Caco-2 (cell line): ENCODE results near the gene PRR16. TPM values are rescaled to one million over a fixed set of nuclear protein-coding genes. Genes with fewer than 3 reads are reported as not detected.

Experiments
- BruUV-seq: library from RNA; stranded (reverse); fragments of 400-500 nt; replicated peaks from 2 replicates; lab custom pipeline; 2021; lab: Mats Ljungman, UMichigan
- CTCF ChIA-PET: fragments of 300-600 bp; sonication (Branson Sonifier 250); formaldehyde crosslinking; loops from one replicate; lab custom pipeline; 2022; ENCODE audit warnings: antibody characterized with exemption; lab: Charles Lee
- POLR2A ChIA-PET: fragments of 300-600 bp; sonication (Branson Sonifier 250); formaldehyde crosslinking; loops from one replicate; lab custom pipeline; 2022; ENCODE audit warnings: antibody characterized with exemption; lab: Charles Lee
- DNase-seq, 2 experiments: peaks; one replicate each; pipeline versions ENCODE4 v3.0.0 to v3.0.0-alpha.2; 2020 to 2022
- H3K27me3 ChIP-seq: replicated peaks from 2 replicates; pipeline ENCODE4 v1.6.0; 2011; ENCODE audit warnings: low read length; ENCODE audit not compliant: control insufficient read depth, insufficient read depth
- H3K36me3 ChIP-seq: 2 replicates; pipeline ENCODE4 v1.5.1; 2011; ENCODE audit warnings: low read length; ENCODE audit not compliant: control insufficient read depth, insufficient read depth
- H3K4me1 ChIP-seq: fragments of 250-450 bp; sonication (Bioruptor Pico); 2 replicates; pipeline ENCODE4 v1.5.1; 2020; ENCODE audit warnings: mild to moderate bottlenecking
- H3K4me3 ChIP-seq: 2 replicates; pipeline ENCODE4 v1.5.1; 2011; ENCODE audit warnings: low read depth, mild to moderate bottlenecking, control low read depth, low read length
- H3K9me3 ChIP-seq: fragments of 250-450 bp; sonication (Bioruptor Pico); 2 replicates; pipeline ENCODE4 v1.5.1; 2020; ENCODE audit warnings: mild to moderate bottlenecking, moderate library complexity
- H3K27ac Mint-ChIP-seq: one replicate; pipeline ENCODE4 v1.8.0; 2022; ENCODE audit warnings: mixed read lengths; ENCODE audit not compliant: unreplicated experiment
- H3K27me3 Mint-ChIP-seq: one replicate; pipeline ENCODE4 v1.8.0; 2022; ENCODE audit warnings: mixed read lengths; ENCODE audit not compliant: insufficient read depth, unreplicated experiment
- H3K36me3 Mint-ChIP-seq: one replicate; pipeline ENCODE4 v1.8.0; 2022; ENCODE audit warnings: mild to moderate bottlenecking, mixed read lengths; ENCODE audit not compliant: insufficient read depth, unreplicated experiment
- H3K4me1 Mint-ChIP-seq: one replicate; pipeline ENCODE4 v1.8.0; 2022; ENCODE audit warnings: low read depth, mixed read lengths; ENCODE audit not compliant: unreplicated experiment
- H3K4me3 Mint-ChIP-seq: one replicate; pipeline ENCODE4 v1.8.0; 2022; ENCODE audit warnings: mild to moderate bottlenecking, moderate library complexity, mixed read lengths; ENCODE audit not compliant: unreplicated experiment
- H3K9me3 Mint-ChIP-seq: one replicate; pipeline ENCODE4 v1.8.0; 2022; ENCODE audit warnings: mixed read lengths; ENCODE audit not compliant: unreplicated experiment
- CTCF ChIP-seq, 2 experiments: fragments of 200-600 bp in 1 of 2; IDR thresholded peaks; 1 replicate in 1 of 2; 2 replicates in 1 of 2; pipeline versions ENCODE4 v1.5.1 to v1.8.0; 2011 to 2022; ENCODE audit warnings: antibody characterized with exemption in 1 of 2, control low read depth in 1 of 2, inconsistent platforms in 1 of 2, low read depth in 1 of 2, low read length in 1 of 2, mild to moderate bottlenecking in 1 of 2, moderate library complexity in 1 of 2; ENCODE audit not compliant: insufficient read depth in 1 of 2, severe bottlenecking in 1 of 2, unreplicated experiment in 1 of 2
- intact Hi-C: fragments of 100-400 bp; cut with micrococcal nuclease; formaldehyde crosslinking; loops from one replicate; pipeline ENCODE4 v1.10.0; 2022; ENCODE audit not compliant: unreplicated experiment
- total RNA-seq: library from RNA; stranded (reverse); gene quantifications from 2 replicates; pipeline ENCODE4 v1.2.3, GENCODE V29; 2022

PRR16 gene
- total RNA-seq, 1 experiment from 2014 or later, result not detected

- H3K4me3 ChIP-seq, result no peak overlapping the region
- H3K27me3 ChIP-seq, result no peaks in the 10 kb centered on the region
- no peaks in the 10 kb centered on the region for H3K36me3 Mint-ChIP-seq
- no TSS peak for BruUV-seq
- no peaks in the 10 kb centered on the region for H3K9me3 Mint-ChIP-seq
- H3K4me1 ChIP-seq, result no peaks in the 10 kb centered on the region
- no peaks in the 10 kb centered on the region for H3K36me3 ChIP-seq
- H3K4me3 Mint-ChIP-seq, result no peak overlapping the region
- no peak for TF ChIP-seq CTCF (IDR thresholded peaks at IDR 0.05; ENCODE audit: insufficient read depth in 1 of 2, low read depth in 1 of 2, low read length in 1 of 2, severe bottlenecking in 1 of 2, unreplicated experiment in 1 of 2)
- peaks cover 9% of the 10 kb centered on the region for H3K27me3 Mint-ChIP-seq
- DNase-seq, result no peak
- intact Hi-C loops, result no loop called here
- H3K9me3 ChIP-seq, result no peaks in the 10 kb centered on the region
- H3K27ac Mint-ChIP-seq, result no peak overlapping the region
- ChIA-PET POLR2A (no interaction called here), CTCF (no interaction called here)
- no peaks in the 10 kb centered on the region for H3K4me1 Mint-ChIP-seq
Measured at GRCh38 chr5:120466341-120467006, 2.4 kb downstream of the PRR16 start.

- H3K4me3 ChIP-seq, result no peak overlapping the region
- POLR2A ChIA-PET, result no interaction called here
- no TSS peak for BruUV-seq
- H3K9me3 ChIP-seq, result no peaks in the 10 kb centered on the region
- TF ChIP-seq CTCF (IDR thresholded peaks at IDR 0.05; ENCODE audit: insufficient read depth in 1 of 2, low read depth in 1 of 2, low read length in 1 of 2, severe bottlenecking in 1 of 2, unreplicated experiment in 1 of 2), result no peak
- Mint-ChIP-seq H3K36me3 (no peaks in the 10 kb centered on the region), H3K9me3 (no peaks in the 10 kb centered on the region), H3K27ac (no peak overlapping the region), H3K27me3 (peaks cover 7% of the 10 kb centered on the region), H3K4me3 (no peak overlapping the region), H3K4me1 (no peaks in the 10 kb centered on the region)
- intact Hi-C loops, result no loop called here
- no peaks in the 10 kb centered on the region for H3K27me3 ChIP-seq
- no peaks in the 10 kb centered on the region for H3K36me3 ChIP-seq
- no peaks in the 10 kb centered on the region for H3K4me1 ChIP-seq
- no peak for DNase-seq
- CTCF ChIA-PET, result no interaction called here
Measured at GRCh38 chr5:120471971-120472370, 7.9 kb downstream of the PRR16 start.

GRCh38 chr5:120472911-120473310, 8.8 kb downstream of the PRR16 start:
- Mint-ChIP-seq H3K4me1 (no peaks in the 10 kb centered on the region), H3K27me3 (peaks cover 10% of the 10 kb centered on the region), H3K4me3 (no peak overlapping the region), H3K9me3 (no peaks in the 10 kb centered on the region), H3K36me3 (no peaks in the 10 kb centered on the region), H3K27ac (no peak overlapping the region)
- Histone ChIP-seq H3K4me1 (no peaks in the 10 kb centered on the region), H3K36me3 (no peaks in the 10 kb centered on the region), H3K9me3 (no peaks in the 10 kb centered on the region), H3K4me3 (no peak overlapping the region), H3K27me3 (no peaks in the 10 kb centered on the region)
- ChIA-PET POLR2A (no interaction called here), CTCF (no interaction called here)
- BruUV-seq, result no TSS peak
- DNase-seq, result no peak
- intact Hi-C loops, result no loop called here
- TF ChIP-seq CTCF (IDR thresholded peaks at IDR 0.05; ENCODE audit: insufficient read depth in 1 of 2, low read depth in 1 of 2, low read length in 1 of 2, severe bottlenecking in 1 of 2, unreplicated experiment in 1 of 2), result no peak
